ENCODE data around the gene TBKBP1.
"Not testable (repeated sequence)": the region's sequence is repeated elsewhere in the genome, so short reads cannot be mapped to it uniquely, and the experiment has no call there.

TBKBP1 gene

GRCh38 chr17:47678196-47678595, 15.8 kb upstream of the TBKBP1 start:
- DNase-seq: no peak

GRCh38 chr17:47682138-47682537, 11.8 kb upstream of the TBKBP1 start:
- DNase-seq: no peak

DNA sequence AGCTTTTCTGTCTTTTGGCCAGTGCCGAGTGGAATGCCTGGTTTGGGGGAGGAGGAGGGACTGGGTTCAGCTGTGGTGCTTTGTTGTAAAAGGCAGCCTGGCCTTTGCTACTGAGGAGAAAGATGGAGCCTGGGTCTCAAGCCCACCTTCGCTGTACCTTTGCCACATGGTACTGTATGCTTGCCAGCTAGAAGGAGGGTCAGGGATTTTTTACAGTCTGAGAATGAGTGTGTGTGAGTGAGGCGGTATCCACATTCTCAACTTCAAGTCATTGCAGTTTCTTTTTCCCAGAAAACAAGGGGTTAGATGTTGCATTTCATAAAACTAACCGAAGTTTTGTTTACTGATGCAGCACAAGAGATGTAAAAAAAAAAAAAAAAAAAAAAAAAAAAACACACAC, 11.2 kb upstream of the TBKBP1 start:
- not testable (repeated sequence) for DNase-seq

DNA sequence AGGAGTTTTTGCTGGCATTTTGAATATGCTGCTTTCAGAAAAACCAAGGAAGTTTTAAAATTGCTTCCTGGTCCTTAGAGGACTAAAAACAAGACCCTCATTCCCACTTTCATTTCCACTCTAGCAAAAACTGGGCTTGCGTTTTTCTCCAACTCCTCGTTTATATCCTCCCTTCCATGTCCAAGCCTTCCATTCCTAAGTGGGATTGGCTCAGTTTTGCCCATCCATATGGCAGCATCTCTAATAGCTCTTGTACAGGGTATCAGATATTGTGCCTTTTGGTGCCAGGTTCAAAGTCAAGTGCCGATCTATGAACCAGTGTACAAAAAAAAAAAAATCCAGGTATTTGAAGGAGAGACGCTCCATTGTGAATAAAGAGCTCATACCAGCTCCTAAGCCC, 9.9 kb upstream of the TBKBP1 start:
- no peak for DNase-seq

DNA sequence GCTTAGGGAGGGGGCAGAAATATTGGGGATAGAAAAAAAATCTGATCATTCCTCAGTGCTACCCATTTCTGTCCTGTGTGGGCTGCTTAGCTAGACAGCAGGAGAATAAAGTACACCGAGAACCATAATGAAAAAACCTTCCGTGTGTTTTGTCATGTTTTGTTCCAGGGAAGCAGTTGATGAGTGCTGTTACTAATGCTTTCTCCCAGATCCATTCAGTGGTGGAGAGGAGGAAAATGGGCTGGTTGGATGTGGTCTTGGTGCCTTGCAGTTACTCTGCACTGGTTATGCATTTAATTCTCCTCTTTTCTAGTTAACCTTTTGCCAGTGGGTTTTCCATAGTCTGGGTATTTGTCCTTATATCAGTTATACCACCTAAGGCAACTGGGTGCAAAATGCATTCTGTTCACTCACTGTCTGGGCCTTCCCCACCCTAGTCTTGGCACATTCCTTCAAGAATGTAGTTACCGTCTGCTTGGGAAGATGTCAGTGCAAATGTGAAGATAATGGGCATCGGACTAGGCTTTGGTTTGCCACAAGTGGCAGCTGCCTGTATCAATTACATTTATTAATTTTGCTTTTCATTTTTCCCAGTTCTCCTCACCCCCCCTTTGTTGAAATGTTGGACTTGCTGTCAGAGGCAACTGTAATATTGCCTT, 9.3 kb upstream of the TBKBP1 start:
- DNase-seq: no peak

GRCh38 chr17:47685556-47686275, 8.2 kb upstream of the TBKBP1 start:
- no peak for DNase-seq

DNA sequence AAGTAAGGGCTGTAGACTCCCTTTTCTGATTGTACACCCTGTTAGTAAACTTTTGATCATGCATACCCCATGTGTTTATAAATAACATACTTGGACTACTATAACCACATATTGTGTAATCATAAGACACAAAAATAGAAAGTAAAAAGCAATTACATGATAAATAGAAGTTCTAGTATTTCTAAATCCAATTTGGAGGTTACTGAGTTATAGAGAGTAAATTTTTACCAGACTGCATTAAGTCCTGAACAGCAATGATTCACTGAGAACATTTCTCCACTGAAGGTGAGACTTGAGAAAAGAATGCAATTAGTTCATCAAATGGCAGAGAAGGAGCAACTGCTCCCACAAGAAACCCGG, 7.7 kb upstream of the TBKBP1 start:
- no peak for DNase-seq

DNA sequence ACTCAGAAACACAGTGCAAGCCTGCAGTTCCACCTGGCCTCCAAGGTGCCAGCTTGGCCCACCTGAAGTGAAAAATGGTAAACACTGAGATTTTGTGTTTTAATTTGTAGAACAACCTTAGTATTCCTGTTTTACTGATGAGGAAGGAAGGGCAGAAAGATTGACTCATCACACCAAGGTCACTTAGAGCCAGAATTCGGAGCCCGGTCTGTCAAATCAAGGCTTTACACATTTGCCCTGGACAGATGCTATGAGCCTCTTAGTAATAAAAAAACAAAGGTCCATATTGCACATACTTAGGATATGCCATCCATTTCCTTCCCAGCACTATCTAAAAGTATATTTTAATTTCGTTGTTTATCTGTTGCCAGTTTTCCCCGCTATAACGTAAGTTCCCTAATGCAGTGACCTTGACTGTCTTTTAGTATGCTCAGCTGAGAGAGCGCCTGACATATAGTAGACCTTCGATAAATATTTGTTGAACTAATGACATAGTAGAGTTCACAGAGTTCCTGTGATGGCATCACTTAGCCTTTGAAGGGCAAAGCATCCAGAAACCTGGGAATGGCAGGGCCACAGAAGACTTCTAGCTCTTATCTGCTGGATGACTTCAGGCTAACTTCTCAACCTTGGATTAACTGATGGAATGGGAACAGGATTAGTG, 7.2 kb upstream of the TBKBP1 start:
- no peak for DNase-seq

DNA sequence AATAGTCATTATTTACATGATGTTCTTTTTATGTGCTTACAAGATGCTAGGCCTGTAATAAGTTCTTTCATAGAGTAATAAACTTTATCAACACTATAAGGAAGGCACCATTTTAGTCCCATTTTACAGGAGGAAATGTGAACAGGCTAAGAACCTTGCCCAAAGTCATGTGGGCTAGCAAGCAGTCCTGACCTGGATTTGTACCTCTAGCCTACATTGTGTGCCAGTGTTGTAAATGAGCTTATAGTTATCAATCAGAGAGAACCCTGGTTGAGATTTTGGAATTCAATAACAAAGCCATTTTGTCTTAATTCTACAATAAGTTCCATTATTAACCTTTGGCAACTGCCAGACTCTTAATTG, 6.7 kb upstream of the TBKBP1 start:
- no peak for DNase-seq

DNA sequence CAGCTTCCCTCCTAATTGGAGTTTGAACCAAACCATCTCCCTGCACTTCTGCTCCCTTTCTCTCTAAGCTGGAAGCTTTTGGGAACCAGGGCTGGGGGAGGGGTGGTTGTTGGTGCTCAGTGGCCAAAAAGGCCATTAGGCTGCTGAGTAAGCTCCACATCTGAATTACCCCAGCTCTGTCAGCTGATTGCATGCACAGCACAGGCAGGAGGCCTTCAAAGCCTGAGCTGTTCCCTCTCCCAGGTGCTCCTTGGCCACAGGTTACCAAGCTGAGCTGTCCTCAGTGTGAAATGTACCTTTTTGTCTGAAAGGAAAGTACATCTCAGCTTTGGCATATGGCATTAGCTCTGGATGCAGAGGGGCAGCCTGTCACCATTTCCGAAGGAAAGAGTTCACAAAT, 6.2 kb upstream of the TBKBP1 start:
- no peak for DNase-seq

DNA sequence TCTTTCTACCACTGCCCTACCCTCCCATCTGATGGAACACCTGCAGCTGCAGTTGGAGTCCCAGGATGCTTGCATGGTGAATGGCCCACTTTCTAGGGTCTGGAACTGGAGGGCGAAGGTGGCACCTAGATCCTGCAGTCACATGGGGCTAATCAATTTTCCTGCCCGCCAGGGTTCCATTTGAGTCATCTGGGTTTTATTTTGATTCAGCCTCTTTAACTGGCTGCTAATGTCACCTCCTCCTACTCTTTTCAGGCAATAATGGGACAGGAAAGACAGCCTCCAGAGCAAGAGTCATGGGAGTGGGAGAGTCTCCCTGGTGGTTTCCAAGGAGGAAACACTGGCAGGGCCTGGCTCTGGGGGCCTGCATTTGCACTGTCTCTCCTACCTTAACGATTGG, 3.8 kb upstream of the TBKBP1 start:
- DNase-seq: no peak

GRCh38 chr17:47692137-47692894, 1.6 kb upstream of the TBKBP1 start:
- no peak for DNase-seq

- no peak for DNase-seq
Observed at GRCh38 chr17:47692895-47693730, 848 bp upstream of the TBKBP1 start.

DNA sequence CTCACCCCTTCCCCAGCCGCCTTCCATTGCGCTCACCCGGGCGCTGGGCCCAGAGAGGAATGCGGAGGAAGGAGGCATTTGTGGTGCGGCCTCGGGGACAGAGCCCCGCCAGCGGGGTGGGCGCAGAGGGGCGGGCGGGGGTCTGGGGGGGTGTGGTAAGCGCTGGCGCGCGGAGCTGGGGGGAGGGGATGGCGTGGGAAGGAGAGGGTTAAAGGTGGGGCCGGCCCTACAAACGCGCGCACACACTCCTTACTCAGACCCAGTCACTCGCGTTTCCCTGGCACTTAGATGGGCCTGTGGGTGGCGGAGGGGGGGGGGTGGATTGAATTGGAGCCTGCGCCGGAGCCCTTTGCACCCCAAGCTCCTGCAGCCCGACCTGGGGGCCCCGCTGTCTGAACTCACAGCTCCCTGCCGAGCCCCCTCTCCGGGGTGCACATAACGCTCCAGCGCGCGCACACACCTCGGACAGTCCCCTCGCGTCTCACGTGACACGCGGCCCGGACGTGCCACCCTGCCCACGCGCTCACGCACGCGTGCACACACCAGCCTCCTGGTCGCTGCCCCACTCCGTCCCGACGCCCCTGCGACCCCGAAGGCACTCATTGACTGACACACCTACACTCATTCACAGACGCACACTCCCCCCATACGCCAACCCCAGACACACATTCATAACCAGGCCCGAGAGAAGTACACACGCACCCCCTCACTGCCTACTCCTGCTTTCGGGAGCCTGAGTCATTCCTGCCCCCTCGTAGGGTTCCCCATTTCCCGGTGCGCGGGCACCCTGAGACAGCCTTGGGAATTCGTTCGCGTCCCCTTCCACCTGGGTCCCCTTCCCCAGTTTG, 844 bp downstream of the TBKBP1 start:
- DNase-seq: no peak

DNA sequence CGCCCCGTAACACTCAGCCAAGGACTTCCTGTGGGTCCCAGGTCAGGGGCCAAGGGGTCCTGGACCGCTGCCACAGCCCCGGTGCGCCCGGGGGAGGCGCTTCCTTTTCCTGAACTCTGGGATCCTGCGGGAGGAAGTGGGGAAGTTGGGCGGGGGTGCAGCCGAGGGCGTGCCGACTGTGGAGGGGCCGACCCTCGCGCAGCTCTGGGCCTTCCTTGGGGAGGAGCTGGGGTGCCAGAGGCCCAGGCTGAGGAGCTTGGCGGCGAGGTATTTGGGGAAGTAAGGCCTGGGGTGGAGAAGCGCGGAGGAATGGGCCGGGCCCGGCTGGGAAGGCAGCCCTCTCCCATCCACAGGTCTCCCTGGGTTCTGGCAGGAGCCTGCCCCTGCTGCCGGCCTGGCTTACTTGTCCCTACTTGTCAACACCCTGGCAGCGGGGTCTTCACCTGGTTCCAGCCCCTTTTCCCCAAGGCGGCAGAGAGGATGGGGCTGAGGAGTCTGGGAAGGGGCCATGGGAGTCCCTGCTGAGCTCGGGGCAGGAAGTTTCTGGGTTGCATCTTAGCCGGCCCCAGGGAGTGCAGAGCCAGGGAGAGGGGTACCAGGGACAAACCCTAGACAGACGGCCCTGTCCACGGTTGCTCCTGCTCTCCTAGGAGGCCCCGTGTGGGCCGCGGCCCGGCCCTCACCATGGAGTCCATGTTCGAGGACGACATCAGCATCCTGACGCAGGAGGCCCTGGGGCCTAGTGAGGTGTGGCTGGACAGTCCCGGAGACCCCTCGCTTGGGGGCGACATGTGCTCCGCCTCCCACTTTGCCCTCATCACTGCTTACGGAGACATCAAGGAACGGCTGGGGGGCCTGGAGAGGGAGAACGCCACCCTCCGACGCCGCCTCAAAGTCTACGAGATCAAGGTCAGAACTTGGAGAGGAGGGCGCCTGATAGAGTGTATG, 1.7 kb downstream of the TBKBP1 start:
- DNase-seq: no peak

DNA sequence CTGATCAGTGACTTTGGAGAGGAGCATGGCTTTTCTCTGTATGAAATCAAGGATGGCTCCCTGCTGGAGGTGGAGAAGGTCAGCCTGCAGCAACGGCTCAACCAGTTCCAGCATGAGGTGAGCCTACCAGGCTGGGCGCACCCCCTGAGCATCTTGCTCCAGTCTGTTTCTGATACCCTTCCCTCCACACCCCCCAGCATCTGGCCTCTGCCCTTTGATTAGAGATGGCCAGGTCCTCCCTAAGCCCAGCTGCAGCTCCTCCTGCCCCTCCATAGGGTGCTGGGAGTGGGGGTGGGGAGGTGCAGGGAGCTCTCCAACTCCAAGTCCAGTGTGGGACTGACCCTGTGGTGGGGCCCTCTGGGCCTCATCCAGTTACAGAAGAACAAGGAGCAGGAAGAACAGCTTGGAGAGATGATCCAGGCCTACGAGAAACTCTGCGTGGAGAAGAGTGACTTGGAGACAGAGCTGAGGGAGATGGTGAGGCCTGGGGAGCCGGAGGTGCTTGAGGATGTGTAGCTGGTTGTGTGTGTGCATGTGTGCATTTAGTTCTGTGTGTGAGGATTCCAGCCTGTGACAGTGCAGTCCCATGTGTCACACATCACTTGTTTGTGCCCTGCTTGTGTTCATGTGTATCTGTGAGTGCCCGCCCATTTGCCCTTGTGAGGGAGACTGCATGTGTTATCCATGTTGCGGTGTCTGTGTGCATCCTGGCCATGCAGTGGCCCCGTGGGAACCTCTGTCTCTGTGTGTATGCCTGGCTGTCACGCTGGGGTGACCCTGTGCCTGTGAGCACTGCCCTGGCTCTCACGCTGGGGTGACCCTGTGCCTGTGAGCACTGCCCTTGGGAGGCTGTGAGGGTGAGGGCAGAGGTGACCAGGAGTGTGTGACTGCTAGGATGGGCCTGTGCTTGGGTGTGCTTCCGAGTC, 3.0 kb downstream of the TBKBP1 start:
- no peak for DNase-seq

GRCh38 chr17:47697906-47698711, 4.1 kb downstream of the TBKBP1 start:
- DNase-seq: no peak

DNA sequence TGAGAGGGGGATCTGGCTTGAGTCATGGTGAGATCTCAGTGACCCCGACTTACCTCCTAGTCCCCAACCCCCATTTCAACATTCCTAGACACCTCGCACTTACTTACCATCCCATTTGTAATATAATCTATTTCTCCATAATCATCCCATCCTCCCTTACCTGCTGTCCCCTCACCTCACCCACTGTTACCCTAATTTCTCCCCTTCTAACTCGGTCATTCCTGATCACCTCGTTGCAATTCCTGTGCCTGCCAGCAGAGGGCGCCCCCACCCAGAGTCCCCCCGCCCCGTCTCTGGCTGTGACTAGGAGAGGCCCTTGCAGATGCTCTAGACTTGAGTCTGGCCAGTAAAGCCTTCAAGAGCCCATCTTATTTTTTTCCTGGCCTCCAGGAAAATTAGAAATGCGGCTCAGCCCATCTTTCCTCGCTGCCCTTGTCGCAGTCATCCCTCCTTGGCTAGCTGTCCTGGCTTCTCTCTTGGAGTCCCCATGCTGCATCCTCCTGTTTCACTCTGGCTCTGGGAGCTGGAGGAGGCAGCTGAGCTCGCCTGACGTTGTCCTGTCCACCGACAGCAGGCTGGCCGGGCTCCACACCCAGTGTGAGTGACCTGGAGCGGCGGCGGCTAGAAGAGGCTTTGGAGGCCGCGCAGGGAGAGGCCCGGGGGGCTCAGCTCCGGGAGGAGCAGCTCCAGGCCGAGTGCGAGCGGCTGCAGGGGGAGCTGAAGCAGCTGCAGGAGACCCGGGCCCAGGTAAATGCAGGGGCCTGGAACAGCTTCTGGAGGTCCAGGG, 5.0 kb downstream of the TBKBP1 start:
- DNase-seq: peak; percentile 27 to 38
